K562 (cell line): Measurements from ENCODE around the gene PRDM10.

ENCODE experiments used
- BCLAF1 ChIP-seq, 2 experiments: fragments of 450-650 bp in 1 of 2; IDR thresholded peaks; 2 replicates each; pipeline ENCODE4 v1.6.1; 2011 to 2017; ENCODE audit warnings: low read depth in 2 of 2, antibody characterized with exemption in 1 of 2, borderline replicate concordance in 1 of 2, low read length in 1 of 2, mild to moderate bottlenecking in 1 of 2, mixed read lengths in 1 of 2; ENCODE audit not compliant: control insufficient read depth in 1 of 2
- EP300 ChIP-seq: IDR thresholded peaks from 2 replicates; pipeline ENCODE4 v1.6.1; 2012; ENCODE audit warnings: low read length, improper control_type of control experiment
- ETV1 ChIP-seq: fragments of 450-650 bp; conservative IDR thresholded peaks from 2 replicates; pipeline ENCODE4 v1.6.1; 2016; ENCODE audit warnings: missing genetic modification characterization, control low read depth, low read depth, missing compliant biosample characterization
- EZH2 ChIP-seq: IDR thresholded peaks from 2 replicates; pipeline ENCODE4 v1.6.1; 2012; ENCODE audit warnings: low read depth, mild to moderate bottlenecking, inconsistent platforms, low read length, borderline replicate concordance
- PHF20 ChIP-seq: fragments of 450-650 bp; IDR thresholded peaks from 2 replicates; pipeline ENCODE4 v1.6.1; 2018; ENCODE audit not compliant: partially characterized antibody
- ZNF3 ChIP-seq: fragments of 250-450 bp; sonication (Bioruptor Pico); IDR thresholded peaks from 2 replicates; pipeline ENCODE4 v1.5.0; 2021; ENCODE audit warnings: mild to moderate bottlenecking, moderate library complexity
- TF ChIP-seq, protein P1 (sequence below), 3 experiments: IDR thresholded peaks in 2 of 3; conservative IDR thresholded peaks in 1 of 3; 2 replicates each; pipeline ENCODE4 v1.5.1; 2011 to 2012; ENCODE audit warnings: low read length in 3 of 3, mild to moderate bottlenecking in 3 of 3, control low read depth in 2 of 3, improper control_type of control experiment in 1 of 3, inconsistent platforms in 1 of 3, low read depth in 1 of 3, mixed read lengths in 1 of 3, moderate library complexity in 1 of 3; ENCODE audit not compliant: insufficient read depth in 2 of 3

DNA sequence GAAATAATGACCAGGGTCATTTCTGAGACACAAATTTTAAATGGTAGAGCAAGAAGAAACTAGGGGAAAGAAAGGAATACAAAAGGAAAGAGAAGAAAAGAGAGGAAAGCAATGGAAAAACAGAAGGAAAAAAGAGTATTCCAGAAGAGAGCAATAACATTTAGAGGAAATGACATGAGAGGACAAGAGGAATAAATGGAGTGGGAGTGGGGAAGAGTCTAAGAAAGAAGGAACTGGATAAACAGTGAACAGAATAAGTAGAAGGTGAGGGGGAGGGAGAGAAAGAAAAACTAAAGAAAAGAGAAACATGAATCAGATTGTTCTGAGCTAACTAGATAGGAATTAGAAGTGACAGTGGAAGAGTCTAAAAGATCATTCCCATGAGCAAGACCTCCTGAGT is 28.4 kb downstream of the PRDM10 start:
- no peak for TF ChIP-seq EP300
- TF ChIP-seq, protein P1, sequence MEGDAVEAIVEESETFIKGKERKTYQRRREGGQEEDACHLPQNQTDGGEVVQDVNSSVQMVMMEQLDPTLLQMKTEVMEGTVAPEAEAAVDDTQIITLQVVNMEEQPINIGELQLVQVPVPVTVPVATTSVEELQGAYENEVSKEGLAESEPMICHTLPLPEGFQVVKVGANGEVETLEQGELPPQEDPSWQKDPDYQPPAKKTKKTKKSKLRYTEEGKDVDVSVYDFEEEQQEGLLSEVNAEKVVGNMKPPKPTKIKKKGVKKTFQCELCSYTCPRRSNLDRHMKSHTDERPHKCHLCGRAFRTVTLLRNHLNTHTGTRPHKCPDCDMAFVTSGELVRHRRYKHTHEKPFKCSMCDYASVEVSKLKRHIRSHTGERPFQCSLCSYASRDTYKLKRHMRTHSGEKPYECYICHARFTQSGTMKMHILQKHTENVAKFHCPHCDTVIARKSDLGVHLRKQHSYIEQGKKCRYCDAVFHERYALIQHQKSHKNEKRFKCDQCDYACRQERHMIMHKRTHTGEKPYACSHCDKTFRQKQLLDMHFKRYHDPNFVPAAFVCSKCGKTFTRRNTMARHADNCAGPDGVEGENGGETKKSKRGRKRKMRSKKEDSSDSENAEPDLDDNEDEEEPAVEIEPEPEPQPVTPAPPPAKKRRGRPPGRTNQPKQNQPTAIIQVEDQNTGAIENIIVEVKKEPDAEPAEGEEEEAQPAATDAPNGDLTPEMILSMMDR (IDR thresholded peaks at IDR 0.05 in 2 of 3, conservative IDR thresholded peaks at IDR 0.05 in 1 of 3; ENCODE audit: insufficient read depth in 2 of 3, low read depth in 1 of 3, low read length in 3 of 3), result no peak
- TF ChIP-seq PHF20, result no peak
- TF ChIP-seq ZNF3 (CRISPR knock-in tag), result no peak
- no peak for TF ChIP-seq BCLAF1 (IDR thresholded peaks at IDR 0.05; ENCODE audit: borderline replicate concordance in 1 of 2, control insufficient read depth in 1 of 2, low read depth in 2 of 2, low read length in 1 of 2)
- TF ChIP-seq EZH2, result no peak
- TF ChIP-seq ETV1 (tag), result no peak
